Measurements from ENCODE around the gene LSS.
A peak's percentile ranks its signal among the peaks of the same experiment; 100 is the strongest.
"Not testable (repeated sequence)": the region's sequence is repeated elsewhere in the genome, so short reads cannot be mapped to it uniquely, and the experiment has no call there.

The LSS gene

DNA sequence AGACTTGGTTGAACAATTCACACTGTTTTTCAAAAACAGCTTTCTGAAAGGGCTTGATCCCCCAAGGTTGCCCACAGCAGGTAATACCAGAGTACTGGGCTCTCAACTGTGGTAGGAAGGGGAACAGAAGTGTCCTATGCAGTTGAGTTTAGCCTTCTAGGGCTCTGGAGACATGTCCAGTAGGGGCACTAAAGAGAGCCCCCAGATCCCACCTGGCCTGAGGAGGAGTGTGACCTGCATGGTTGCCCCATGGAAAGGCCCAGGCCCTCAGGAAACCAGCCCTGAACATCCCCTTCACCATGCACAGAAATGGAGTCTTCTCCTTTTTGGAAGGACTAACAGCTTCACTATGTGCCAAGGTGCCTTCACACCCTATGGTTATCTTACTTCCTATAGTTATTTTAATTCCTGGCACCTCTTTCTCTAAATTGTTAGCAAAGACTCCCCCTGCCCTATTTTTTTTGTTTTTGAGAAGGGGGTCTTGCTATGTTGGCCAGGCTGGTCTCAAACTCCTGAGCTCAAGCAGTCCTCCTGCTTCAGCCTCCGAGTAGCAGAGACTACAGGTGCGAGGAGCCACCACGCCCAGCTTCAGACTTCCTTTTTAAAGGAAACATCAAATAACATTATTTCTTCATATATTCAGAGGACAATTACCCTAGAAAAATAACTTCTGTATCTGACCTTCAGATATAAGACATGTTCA lies 16.8 kb upstream of the LSS start:
- no peak overlapping the region for H3K9ac ChIP-seq (ENCODE audit: low read length)
- H3K4me1 ChIP-seq (ENCODE audit: control insufficient read depth, insufficient read depth, low read length): no peaks in the 10 kb centered on the region
- peaks cover 95% of the 10 kb centered on the region for H3K36me3 ChIP-seq (ENCODE audit: control insufficient read depth, insufficient read depth, low read length)
- H3K27me3 ChIP-seq (ENCODE audit: control insufficient read depth, insufficient read depth, low read length): no peaks in the 10 kb centered on the region
- H3K9me3 ChIP-seq (ENCODE audit: control insufficient read depth, insufficient read depth, low read depth, low read length): no peaks in the 10 kb centered on the region
- H3K27ac ChIP-seq (ENCODE audit: low read depth, low read length): no peak overlapping the region
- no peak overlapping the region for H3K4me3 ChIP-seq (ENCODE audit: low read depth, low read length)

- no peak overlapping the region for H3K4me3 ChIP-seq (ENCODE audit: low read depth, low read length)
- peaks cover 95% of the 10 kb centered on the region for H3K36me3 ChIP-seq (ENCODE audit: control insufficient read depth, insufficient read depth, low read length)
- no peaks in the 10 kb centered on the region for H3K9me3 ChIP-seq (ENCODE audit: control insufficient read depth, insufficient read depth, low read depth, low read length)
- H3K4me1 ChIP-seq (ENCODE audit: control insufficient read depth, insufficient read depth, low read length): no peaks in the 10 kb centered on the region; the same call in 1 of the 2 replicates
- H3K27me3 ChIP-seq (ENCODE audit: control insufficient read depth, insufficient read depth, low read length): no peaks in the 10 kb centered on the region
- H3K27ac ChIP-seq (ENCODE audit: low read depth, low read length): no peak overlapping the region
- no peak overlapping the region for H3K9ac ChIP-seq (ENCODE audit: low read length)
Observed at GRCh38 chr21:46244602-46245001, 16.0 kb upstream of the LSS start.

- Histone ChIP-seq H3K9me3 (ENCODE audit: control insufficient read depth, insufficient read depth, low read depth, low read length) (no peaks in the 10 kb centered on the region), H3K36me3 (ENCODE audit: control insufficient read depth, insufficient read depth, low read length) (peaks cover 96% of the 10 kb centered on the region), H3K27ac (ENCODE audit: low read depth, low read length) (no peak overlapping the region)
Observed at GRCh38 chr21:46243960-46244361, 15.4 kb upstream of the LSS start.

GRCh38 chr21:46243325-46243724 lies 14.8 kb upstream of the LSS start:
- no peaks in the 10 kb centered on the region for H3K9me3 ChIP-seq (ENCODE audit: control insufficient read depth, insufficient read depth, low read depth, low read length)
- no peak overlapping the region for H3K9ac ChIP-seq (ENCODE audit: low read length)
- no peak overlapping the region for H3K27ac ChIP-seq (ENCODE audit: low read depth, low read length)
- H3K36me3 ChIP-seq (ENCODE audit: control insufficient read depth, insufficient read depth, low read length): peaks cover 95% of the 10 kb centered on the region
- no peaks in the 10 kb centered on the region for H3K27me3 ChIP-seq (ENCODE audit: control insufficient read depth, insufficient read depth, low read length)
- H3K4me1 ChIP-seq (ENCODE audit: control insufficient read depth, insufficient read depth, low read length): no peaks in the 10 kb centered on the region; the same call in 1 of the 2 replicates
- no peak overlapping the region for H3K4me3 ChIP-seq (ENCODE audit: low read depth, low read length)

More at GRCh38 chr21:46243960-46244361, 15.4 kb upstream of the LSS start:
- H3K9ac ChIP-seq (ENCODE audit: low read length): no peak overlapping the region
- no peaks in the 10 kb centered on the region; the same call in 1 of the 2 replicates for H3K4me1 ChIP-seq (ENCODE audit: control insufficient read depth, insufficient read depth, low read length)
- H3K27me3 ChIP-seq (ENCODE audit: control insufficient read depth, insufficient read depth, low read length): no peaks in the 10 kb centered on the region
- H3K4me3 ChIP-seq (ENCODE audit: low read depth, low read length): no peak overlapping the region

DNA sequence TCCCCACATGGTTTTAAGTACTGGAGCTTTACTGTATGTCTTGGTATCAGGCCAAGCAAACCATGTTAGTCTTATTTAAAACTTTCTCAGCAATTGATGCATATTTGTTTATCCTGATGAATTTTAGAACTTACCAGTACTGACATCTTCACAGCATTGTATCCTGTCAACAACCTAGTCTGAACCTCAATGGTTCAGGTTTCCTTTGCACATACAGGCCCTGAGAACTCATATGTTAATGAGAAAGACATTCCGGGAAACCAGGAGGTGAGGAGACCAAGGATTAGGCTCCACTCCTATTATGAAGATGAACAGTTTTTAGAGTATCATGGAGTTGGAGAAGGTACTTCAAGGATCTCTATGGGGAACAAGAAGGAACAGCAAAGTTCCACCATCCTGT lies 13.0 kb upstream of the LSS start:
- H3K9me3 ChIP-seq (ENCODE audit: control insufficient read depth, insufficient read depth, low read depth, low read length); H3K4me3 ChIP-seq (ENCODE audit: low read depth, low read length); H3K4me1 ChIP-seq (ENCODE audit: control insufficient read depth, insufficient read depth, low read length); H3K27ac ChIP-seq (ENCODE audit: low read depth, low read length); H3K9ac ChIP-seq (ENCODE audit: low read length); H3K27me3 ChIP-seq (ENCODE audit: control insufficient read depth, insufficient read depth, low read length): not testable (repeated sequence)
- peaks cover 87% of the 10 kb centered on the region for H3K36me3 ChIP-seq (ENCODE audit: control insufficient read depth, insufficient read depth, low read length)

DNA sequence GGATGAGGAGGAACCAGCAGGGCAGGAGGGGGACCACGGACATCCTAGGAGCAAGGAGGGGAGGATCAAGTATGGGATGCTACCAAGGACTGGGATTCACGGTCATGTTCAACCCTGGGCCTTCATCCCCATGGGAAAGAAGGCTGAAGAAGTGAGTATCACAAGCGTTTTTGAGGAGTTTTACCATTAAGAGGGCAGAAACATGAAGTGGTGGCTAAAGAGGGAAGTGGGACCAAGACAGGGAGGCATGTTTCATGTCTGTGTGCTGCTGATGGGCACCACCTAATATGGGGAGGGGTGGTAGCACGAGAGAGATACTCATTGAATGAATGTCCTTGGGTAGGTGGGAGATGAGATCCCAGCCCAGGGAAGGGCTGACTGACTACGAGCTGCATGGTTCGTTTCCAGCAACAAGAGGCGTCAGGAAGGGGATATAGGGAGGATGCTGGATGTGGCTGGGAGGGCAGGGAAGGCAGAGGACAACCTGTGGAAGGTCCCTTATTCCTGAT lies 11.3 kb upstream of the LSS start:
- Histone ChIP-seq H3K27ac (ENCODE audit: low read depth, low read length) (no peak overlapping the region), H3K9me3 (ENCODE audit: control insufficient read depth, insufficient read depth, low read depth, low read length) (no peaks in the 10 kb centered on the region), H3K36me3 (ENCODE audit: control insufficient read depth, insufficient read depth, low read length) (peaks cover 87% of the 10 kb centered on the region), H3K4me1 (ENCODE audit: control insufficient read depth, insufficient read depth, low read length) (no peaks in the 10 kb centered on the region; the same call in 1 of the 2 replicates), H3K9ac (ENCODE audit: low read length) (no peak overlapping the region), H3K4me3 (ENCODE audit: low read depth, low read length) (no peak overlapping the region), H3K27me3 (ENCODE audit: control insufficient read depth, insufficient read depth, low read length) (no peaks in the 10 kb centered on the region)

- Histone ChIP-seq H3K4me1 (ENCODE audit: control insufficient read depth, insufficient read depth, low read length) (no peaks in the 10 kb centered on the region; the same call in 1 of the 2 replicates), H3K9me3 (ENCODE audit: control insufficient read depth, insufficient read depth, low read depth, low read length) (peaks cover 7% of the 10 kb centered on the region; the same call in 1 of the 2 replicates), H3K27me3 (ENCODE audit: control insufficient read depth, insufficient read depth, low read length) (no peaks in the 10 kb centered on the region), H3K4me3 (ENCODE audit: low read depth, low read length) (no peak overlapping the region), H3K9ac (ENCODE audit: low read length) (no peak overlapping the region), H3K36me3 (ENCODE audit: control insufficient read depth, insufficient read depth, low read length) (peaks cover 87% of the 10 kb centered on the region), H3K27ac (ENCODE audit: low read depth, low read length) (no peak overlapping the region)
Observed at GRCh38 chr21:46237474-46237873, 8.9 kb upstream of the LSS start.

DNA sequence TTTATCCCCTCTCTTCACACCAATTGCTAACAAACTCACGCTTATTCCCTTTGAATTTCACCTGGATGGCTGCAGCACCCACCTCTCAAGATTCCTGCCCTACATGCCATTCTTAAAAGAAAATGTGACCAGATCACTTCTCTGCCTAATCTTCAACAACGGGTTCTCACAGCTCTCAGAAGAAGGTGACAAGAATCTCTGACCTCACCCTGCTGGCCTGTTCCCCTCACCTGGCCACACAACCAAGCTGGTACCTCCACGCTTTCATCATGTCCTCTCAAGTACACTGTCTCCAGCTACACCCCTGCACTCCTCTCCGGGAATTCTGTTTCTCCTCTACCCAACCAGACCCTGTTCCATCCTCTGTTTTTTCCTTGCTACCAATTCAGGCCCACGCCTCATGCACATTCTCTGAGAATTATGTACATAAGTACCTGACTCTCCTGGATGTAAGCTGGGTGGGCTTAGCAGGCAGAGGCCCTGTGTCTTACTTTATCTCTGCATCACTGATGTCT lies 5.9 kb upstream of the LSS start:
- Histone ChIP-seq H3K4me1 (ENCODE audit: control insufficient read depth, insufficient read depth, low read length) (peaks cover 9% of the 10 kb centered on the region; the same call in 1 of the 2 replicates), H3K4me3 (ENCODE audit: low read depth, low read length) (no peak overlapping the region), H3K9ac (ENCODE audit: low read length) (no peak overlapping the region), H3K36me3 (ENCODE audit: control insufficient read depth, insufficient read depth, low read length) (peaks cover 84% of the 10 kb centered on the region), H3K27ac (ENCODE audit: low read depth, low read length) (no peak overlapping the region), H3K9me3 (ENCODE audit: control insufficient read depth, insufficient read depth, low read depth, low read length) (peaks cover 33% of the 10 kb centered on the region), H3K27me3 (ENCODE audit: control insufficient read depth, insufficient read depth, low read length) (no peaks in the 10 kb centered on the region)

DNA sequence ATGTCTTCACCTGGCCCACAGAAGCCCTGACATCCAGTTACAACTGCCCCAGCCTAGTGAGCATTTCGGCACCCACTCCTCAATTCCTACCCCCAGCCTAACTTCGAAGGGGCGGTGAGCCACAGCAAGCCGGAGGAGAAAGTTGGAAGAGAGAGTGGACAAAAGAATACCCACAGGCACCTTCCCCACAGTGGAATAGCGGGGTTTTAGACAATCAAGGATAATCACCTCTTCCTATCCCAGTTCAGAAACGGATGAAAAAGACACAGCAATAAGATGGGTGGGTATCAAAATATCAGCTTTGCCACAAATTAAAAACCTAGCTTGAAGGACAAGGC lies 1.3 kb upstream of the LSS start:
- Histone ChIP-seq H3K4me3 (ENCODE audit: low read depth, low read length) (peak overlapping the region; percentile 76), H3K36me3 (ENCODE audit: control insufficient read depth, insufficient read depth, low read length) (peaks cover 60% of the 10 kb centered on the region), H3K9ac (ENCODE audit: low read length) (peak overlapping the region; percentile 86), H3K27me3 (ENCODE audit: control insufficient read depth, insufficient read depth, low read length) (no peaks in the 10 kb centered on the region), H3K27ac (ENCODE audit: low read depth, low read length) (peak overlapping the region; percentile 81; the same call in 1 of the 2 replicates), H3K4me1 (ENCODE audit: control insufficient read depth, insufficient read depth, low read length) (peaks cover 12% of the 10 kb centered on the region; the same call in 1 of the 2 replicates), H3K9me3 (ENCODE audit: control insufficient read depth, insufficient read depth, low read depth, low read length) (peaks cover 33% of the 10 kb centered on the region)

DNA sequence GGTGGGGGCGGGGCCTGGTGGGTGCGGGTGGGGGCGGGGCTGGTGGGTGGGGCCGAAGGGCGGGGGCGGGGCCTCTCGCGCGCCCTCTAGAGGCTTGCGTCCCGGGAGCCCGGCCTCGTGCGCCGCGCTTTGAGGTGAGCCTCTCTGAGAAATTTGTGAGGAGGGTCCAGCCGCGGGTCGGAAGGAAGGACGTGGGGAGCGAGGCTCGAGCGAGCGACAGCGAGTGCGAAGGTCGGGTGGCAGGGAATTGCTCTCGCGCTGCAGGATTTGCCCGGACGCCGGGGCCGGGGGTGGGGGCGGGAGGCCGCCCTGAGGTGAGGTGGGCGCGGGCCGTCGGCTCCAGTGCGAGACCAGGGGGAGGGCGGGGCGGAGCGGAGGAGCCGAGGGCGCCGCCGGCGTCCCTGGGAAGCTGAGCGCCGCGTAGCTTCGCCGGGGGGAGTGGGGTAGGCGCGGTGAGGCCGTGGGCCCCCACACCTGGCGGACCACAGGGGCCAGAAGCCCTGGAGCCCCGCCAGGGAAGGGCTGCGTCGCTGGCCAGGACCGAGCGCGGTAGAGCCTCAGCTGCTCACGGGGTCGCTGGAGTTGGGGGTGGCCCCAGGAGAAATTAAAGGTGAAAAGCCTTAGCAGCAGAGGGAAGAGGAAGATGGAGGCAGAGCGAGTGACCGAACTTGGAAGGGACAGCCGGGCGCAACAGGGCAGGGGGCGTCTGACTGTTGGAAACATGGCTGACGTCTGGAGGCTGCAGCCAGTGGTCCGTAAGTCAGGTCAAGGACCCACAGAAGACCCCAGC lies 754 bp upstream of the LSS start:
- Histone ChIP-seq H3K9ac (ENCODE audit: low read length) (peak overlapping the region; percentile 86), H3K9me3 (ENCODE audit: control insufficient read depth, insufficient read depth, low read depth, low read length) (peaks cover 33% of the 10 kb centered on the region), H3K27ac (ENCODE audit: low read depth, low read length) (peak overlapping the region; percentile 81; the same call in 1 of the 2 replicates), H3K36me3 (ENCODE audit: control insufficient read depth, insufficient read depth, low read length) (peaks cover 55% of the 10 kb centered on the region), H3K4me1 (ENCODE audit: control insufficient read depth, insufficient read depth, low read length) (peaks cover 12% of the 10 kb centered on the region; the same call in 1 of the 2 replicates), H3K27me3 (ENCODE audit: control insufficient read depth, insufficient read depth, low read length) (no peaks in the 10 kb centered on the region), H3K4me3 (ENCODE audit: low read depth, low read length) (peak overlapping the region; percentile 76)

Measured in HUES6 (cell line).